HG03064 (cell line): Measurements from ENCODE around the gene MEGF8.
A peak's percentile ranks its signal among the peaks of the same experiment; 100 is the strongest.

Experiments
- ATAC-seq: cut with Tn5 transposase; IDR thresholded peaks from one replicate; pipeline ENCODE4 v1.9.1; 2021; ENCODE audit warnings: low read depth; ENCODE audit not compliant: unreplicated experiment

Gene MEGF8

GRCh38 chr19:42406111-42406510 is 80.7 kb downstream of the MEGF8 start:
- ATAC-seq: no peak

DNA sequence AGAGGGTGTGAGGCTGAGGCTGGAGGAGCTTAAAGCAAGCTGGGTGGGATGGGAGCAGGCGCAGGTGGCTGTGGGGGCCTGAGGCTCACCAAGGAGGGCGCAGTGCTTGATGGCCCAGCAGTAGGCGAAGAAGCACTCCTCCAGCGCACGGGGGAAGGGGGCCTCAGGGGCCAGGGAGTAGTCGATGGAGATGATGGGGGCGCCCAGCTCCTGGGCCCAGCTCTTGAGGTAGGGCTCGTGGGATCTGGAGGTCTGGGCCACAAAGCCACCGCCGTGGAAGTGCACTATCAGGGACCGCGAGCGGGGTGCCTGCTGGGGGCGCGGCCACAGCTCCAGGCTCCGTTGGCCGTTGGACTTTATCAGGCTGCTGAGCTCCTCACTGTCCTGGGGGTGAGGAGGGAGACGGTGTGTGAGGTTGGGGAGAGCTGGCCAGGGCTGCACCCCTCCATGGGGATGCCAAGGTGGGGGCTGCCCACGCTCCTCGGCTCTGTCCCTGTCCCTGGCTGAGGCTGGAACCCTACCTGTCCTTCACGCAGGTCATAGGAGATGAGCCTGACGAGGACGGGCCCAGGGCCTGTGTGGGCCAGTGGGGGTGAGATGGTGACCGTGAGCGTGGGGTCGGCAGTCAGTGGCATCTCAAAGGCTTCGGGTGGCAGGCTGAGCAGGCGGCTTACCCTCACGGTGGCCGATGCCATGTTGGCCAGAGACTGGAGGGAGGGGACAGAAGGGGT is 81.8 kb downstream of the MEGF8 start:
- ATAC-seq: no peak

GRCh38 chr19:42407816-42408175 is 82.4 kb downstream of the MEGF8 start:
- ATAC-seq: no peak

DNA sequence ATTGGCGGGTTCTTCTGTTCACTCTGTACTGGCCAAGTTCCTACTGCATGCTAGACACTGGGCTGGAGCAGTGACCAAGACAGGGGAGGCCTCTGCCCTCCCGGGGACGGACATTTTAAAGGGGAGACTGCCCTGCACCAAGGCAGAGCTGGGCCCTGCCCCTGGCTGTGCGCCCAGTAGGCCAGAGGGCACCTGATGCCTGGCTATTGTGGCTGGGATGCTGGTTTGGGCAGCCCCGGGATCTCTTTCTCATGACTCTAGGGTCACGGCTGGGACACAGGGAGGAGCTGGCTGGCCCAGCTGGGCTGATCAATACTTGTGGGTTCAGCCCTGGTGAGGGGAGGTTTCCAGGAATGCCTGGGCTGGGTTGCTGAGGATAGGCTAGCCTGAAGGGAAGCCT is 84.0 kb downstream of the MEGF8 start:
- ATAC-seq: no peak

DNA sequence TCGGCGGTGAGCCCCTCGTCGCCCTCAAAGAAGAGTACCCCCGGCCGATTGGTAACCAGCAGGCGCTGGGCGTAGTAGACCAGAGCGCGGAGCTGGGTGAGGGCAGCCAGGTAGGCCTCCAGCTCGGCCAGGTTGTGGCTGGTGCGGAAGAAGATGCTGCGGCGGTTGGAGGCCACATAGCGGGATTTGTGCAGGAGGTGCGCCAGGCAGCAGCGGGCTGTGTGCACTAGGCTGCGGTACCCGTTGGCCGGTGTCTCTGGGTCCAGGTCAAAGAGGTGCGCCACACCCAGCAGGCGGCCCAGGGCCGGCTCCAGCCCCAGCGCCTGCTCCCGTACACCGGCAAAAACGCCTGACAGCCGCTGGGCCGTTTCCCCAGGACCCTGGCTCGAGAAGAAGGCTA is 84.9 kb downstream of the MEGF8 start:
- no peak for ATAC-seq

DNA sequence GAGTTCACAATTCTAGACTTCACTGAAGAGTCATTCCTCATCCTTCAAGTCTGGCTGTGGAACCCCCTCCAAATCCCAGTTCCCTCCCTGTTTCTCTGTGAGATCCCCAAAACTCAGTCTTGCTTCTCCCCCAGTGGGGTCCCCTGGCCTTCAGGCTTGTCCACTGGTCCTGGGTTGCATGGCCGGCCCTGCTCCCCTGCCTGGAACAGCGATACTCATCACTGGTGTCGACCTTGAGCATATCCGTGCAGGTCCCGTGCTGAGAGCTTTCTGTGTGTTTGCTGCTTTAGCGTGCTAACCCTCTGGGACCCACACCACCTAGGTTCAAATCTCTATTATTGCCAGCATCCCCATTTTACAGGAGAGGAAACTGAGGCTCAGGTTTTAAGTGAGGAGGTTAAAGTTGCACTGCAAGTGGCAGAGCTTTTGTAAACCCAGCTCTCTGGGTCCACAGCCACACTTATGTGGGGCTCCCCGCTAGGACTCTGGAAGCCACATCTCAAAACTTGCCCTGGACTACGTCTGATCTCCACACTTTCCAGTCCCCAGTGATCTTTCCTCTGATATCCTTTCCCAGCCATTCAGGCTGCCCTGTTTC is 86.2 kb downstream of the MEGF8 start:
- ATAC-seq: no peak

- ATAC-seq: no peak
Observed at GRCh38 chr19:42412227-42412626, 86.8 kb downstream of the MEGF8 start.

- ATAC-seq: no peak
Observed at GRCh38 chr19:42412661-42413076, 87.2 kb downstream of the MEGF8 start.

GRCh38 chr19:42419309-42419708 is 93.9 kb downstream of the MEGF8 start:
- ATAC-seq: no peak

GRCh38 chr19:42420055-42420544 is 94.7 kb downstream of the MEGF8 start:
- no peak for ATAC-seq

- no peak for ATAC-seq
Observed at GRCh38 chr19:42421101-42421500, 95.7 kb downstream of the MEGF8 start.

GRCh38 chr19:42421591-42422031 is 96.2 kb downstream of the MEGF8 start:
- ATAC-seq: no peak

GRCh38 chr19:42422092-42422900 is 96.9 kb downstream of the MEGF8 start:
- ATAC-seq: peak; percentile 12

DNA sequence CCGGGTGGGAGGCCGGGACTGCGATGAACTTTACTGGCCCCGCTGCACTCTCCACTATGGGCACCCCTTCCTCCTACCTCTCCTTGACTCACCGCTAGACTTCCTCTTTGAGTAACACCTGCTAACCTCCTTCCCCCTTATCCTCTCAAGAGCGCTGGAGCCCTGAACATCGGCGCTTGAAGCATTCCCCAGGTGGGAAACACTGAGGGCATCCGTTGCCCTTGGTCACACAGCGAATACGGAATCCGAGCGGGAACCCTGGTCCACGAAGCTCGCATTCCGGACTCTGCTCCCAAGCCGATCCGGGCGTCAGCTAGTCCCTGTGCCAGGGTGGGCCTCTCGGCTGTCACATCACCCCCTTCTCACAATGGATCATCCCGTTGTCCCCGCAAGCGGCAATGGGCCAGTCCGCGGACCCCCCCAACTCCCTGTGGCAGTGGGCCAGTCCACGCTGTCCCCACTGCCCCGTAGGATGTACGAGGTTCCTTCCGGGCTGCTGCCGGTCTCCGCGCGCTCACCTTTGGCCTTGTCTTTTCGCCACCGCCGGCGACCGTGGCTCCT is 97.5 kb downstream of the MEGF8 start:
- ATAC-seq: peak; percentile 29

DNA sequence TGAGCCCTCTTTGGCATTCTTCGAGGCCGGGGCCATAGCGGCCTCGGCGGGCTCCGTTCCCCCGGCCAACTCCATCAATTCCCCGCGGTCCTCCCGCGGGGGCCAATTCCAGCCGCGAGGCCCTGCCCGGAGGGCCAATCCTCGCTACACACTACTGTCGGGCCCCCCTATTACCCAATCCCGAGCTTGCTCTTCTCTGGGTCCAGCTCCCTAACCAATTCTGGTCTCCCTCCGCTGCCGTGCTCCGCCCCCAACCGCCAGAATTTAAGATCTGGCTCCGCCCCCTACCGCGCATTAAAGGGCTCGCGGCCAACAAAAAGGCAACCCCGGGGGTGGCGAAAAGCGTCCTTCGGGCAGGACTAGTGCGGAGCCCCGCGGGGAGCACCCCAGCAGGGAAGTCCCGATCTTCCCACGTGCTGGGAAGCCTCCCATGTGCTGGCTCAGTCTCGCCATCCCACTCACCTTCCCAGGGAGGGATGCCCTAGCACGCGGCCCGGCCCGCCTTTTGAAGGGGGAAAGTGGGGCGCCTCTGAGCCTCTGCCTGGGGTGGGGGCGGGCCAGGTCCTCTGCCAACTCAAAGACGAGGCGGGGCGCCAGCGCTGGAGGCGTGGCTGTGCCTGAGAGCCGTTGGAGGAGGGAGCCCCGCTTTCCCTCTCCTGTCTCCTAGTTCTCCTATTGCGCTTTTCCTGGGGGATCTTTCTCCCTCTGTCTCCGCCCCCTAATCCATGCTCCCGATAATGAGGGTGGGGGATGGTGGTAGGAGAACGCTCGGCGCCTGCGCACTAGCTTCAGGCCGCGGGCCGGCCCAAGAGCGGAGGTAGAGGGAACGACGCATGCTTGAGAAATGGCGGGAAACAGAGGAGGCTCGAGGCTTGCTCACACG is 98.3 kb downstream of the MEGF8 start:
- ATAC-seq: peak; percentile 84

DNA sequence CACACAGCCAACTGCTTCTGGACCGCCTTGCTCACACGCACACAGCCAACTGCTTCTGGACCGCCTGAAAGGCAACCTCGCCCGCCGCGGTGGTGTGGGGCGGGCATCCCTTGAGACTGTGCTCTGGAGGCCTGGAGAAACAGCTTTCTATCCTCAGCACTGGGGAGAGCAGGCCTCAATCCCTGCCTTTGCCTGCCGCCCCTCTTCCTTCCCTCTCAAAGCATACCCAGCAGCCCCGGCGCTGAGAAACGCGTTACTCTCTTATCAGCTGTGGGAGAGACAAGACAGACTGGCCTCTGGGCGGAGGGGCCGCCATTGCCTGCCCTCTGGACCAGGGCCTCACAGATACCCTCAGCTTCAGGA is 98.9 kb downstream of the MEGF8 start:
- ATAC-seq: no peak

DNA sequence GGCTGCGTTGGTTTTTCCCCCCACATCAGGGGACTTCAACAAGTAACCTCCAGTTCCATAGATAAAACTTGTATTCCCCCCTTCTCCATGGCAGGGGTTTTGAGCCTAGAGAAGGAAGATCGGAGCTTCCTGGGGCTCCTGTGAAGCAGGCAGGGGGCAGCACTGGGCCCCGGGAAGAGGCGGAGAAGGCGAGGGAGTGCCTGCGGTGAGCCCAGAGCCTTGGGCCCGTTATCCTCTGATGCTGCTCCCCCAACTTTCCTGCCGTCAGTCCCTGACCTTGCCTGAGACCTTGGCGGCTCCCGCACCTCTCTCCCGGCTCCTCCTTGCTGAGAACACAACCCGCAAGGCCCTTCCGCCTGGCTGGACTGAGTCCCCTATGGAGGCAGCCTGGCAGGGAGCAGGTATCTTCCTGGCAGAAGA is 99.3 kb downstream of the MEGF8 start:
- no peak for ATAC-seq

DNA sequence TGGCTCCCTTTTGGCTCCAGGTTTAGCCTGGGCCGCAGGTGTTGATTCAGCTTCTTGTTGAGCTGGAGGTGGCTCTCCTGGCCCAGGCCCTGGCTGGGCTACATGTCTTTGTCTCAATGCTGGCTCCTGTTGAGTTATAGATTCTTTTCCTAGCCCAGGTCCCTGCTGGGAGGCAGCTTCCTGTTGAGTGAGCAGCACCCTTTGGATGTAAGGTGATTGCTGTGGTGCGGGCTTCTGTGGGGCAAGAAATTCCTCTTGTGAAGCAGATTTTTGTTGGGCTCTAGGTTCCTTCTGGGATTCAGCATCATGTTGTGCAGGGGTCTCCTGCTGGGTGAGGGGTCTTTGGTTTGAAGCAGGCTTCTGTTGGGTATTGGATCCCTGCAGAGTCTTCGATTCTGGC is 101.2 kb downstream of the MEGF8 start:
- ATAC-seq: no peak

DNA sequence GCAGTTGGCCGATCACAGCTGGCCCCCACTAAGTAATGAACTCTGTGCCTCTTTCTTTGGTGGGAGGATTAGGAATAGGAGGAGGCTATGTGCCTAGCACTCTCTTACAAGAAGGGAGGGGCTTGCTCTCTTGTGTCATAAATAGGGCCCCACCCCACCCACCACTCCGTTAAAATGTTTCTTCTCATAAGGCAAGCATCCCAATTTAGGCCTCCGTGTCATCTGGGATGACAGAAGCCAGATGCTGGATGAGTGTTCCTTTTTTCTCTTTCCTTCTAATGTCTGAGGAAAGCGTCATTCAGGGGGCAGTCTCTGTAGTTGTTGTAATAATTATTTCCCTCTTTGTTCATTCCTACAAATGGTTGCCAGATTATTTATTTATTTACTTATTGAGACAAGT is 101.9 kb downstream of the MEGF8 start, which contains the start of gene LIPE:
Gene LIPE (minus strand): TSS at position 76 of the 400 bp plus-strand sequence. CDS start 239 bp downstream, outside the sequence.
- ATAC-seq: no peak
